HepG2 (cell line): ENCODE results near the gene IFRD1. TPM values are rescaled to one million over a fixed set of nuclear protein-coding genes. Genes with fewer than 3 reads are reported as not detected.
A peak's percentile ranks its signal among the peaks of the same experiment; 100 is the strongest.

Experiments
- ARID3A ChIP-seq: IDR thresholded peaks from 2 replicates; pipeline ENCODE4 v1.6.1; 2012; ENCODE audit warnings: low read depth, low read length, improper control_type of control experiment
- FOSL2 ChIP-seq: sonication (generic); formaldehyde crosslinking; IDR thresholded peaks from 2 replicates; pipeline ENCODE4 v1.4.0; 2020; ENCODE audit warnings: missing genetic modification reagents
- HNF4A ChIP-seq: sonication (generic); formaldehyde crosslinking; IDR thresholded peaks from 2 replicates; pipeline ENCODE4 v1.4.0; 2020; ENCODE audit warnings: missing genetic modification reagents
- MAFF ChIP-seq: IDR thresholded peaks from 2 replicates; pipeline ENCODE4 v1.6.1; 2011; ENCODE audit warnings: low read depth, low read length, improper control_type of control experiment
- MEIS1 ChIP-seq: sonication (generic); formaldehyde crosslinking; IDR thresholded peaks from 2 replicates; pipeline ENCODE4 v1.9.0; 2021; ENCODE audit warnings: mild to moderate bottlenecking, missing genetic modification reagents, moderate library complexity, borderline replicate concordance
- NFKBIZ ChIP-seq: IDR thresholded peaks from 2 replicates; pipeline ENCODE4 v1.6.1; 2018; ENCODE audit warnings: missing genetic modification reagents, missing compliant biosample characterization
- RAD21 ChIP-seq: fragments of 450-650 bp; formaldehyde crosslinking; IDR thresholded peaks from 2 replicates; pipeline ENCODE4 v1.5.0; 2020; ENCODE audit warnings: mild to moderate bottlenecking
- SALL2 ChIP-seq: sonication (generic); formaldehyde crosslinking; IDR thresholded peaks from 2 replicates; pipeline ENCODE4 v1.8.1; 2023; ENCODE audit warnings: mild to moderate bottlenecking, missing genetic modification reagents, inconsistent platforms
- SRSF1 ChIP-seq: fragments of 200-400 bp; formaldehyde crosslinking; optimal IDR thresholded peaks from 2 replicates; pipeline ENCODE3; 2017; ENCODE audit warnings: mild to moderate bottlenecking, low read depth, low read length, moderate library complexity
- TBX2 ChIP-seq: sonication (generic); formaldehyde crosslinking; IDR thresholded peaks from 2 replicates; pipeline ENCODE4 v1.5.0; 2020; ENCODE audit warnings: missing genetic modification reagents, mild to moderate bottlenecking, borderline replicate concordance
- ZBTB34 ChIP-seq: sonication (generic); formaldehyde crosslinking; IDR thresholded peaks from 2 replicates; pipeline ENCODE4 v1.8.0; 2022; ENCODE audit warnings: mild to moderate bottlenecking, missing genetic modification reagents
- ZKSCAN5 ChIP-seq: sonication (generic); formaldehyde crosslinking; IDR thresholded peaks from 2 replicates; pipeline ENCODE4 v1.5.1; 2020; ENCODE audit warnings: mild to moderate bottlenecking, missing genetic modification reagents
- ZNF142 ChIP-seq: sonication (generic); formaldehyde crosslinking; IDR thresholded peaks from 2 replicates; pipeline ENCODE4 v1.4.0; 2020; ENCODE audit warnings: missing genetic modification reagents
- ZNF383 ChIP-seq: sonication (generic); formaldehyde crosslinking; IDR thresholded peaks from 2 replicates; pipeline ENCODE4 v1.4.0; 2020; ENCODE audit warnings: missing genetic modification reagents, mild to moderate bottlenecking, borderline replicate concordance
- ZNF432 ChIP-seq: sonication (generic); formaldehyde crosslinking; IDR thresholded peaks from 2 replicates; pipeline ENCODE4 v1.5.0; 2020; ENCODE audit warnings: missing genetic modification reagents, mild to moderate bottlenecking, borderline replicate concordance
- ZNF740 ChIP-seq: sonication (generic); formaldehyde crosslinking; IDR thresholded peaks from 2 replicates; pipeline ENCODE4 v1.4.0; 2020; ENCODE audit warnings: missing genetic modification reagents
- ZNF770 ChIP-seq: sonication (generic); formaldehyde crosslinking; IDR thresholded peaks from 2 replicates; pipeline ENCODE4 v1.5.0; 2020; ENCODE audit warnings: mild to moderate bottlenecking, missing genetic modification reagents
- polyA plus RNA-seq, 8 experiments: library from polyadenylated mRNA; depleted of rRNA in 3 of 8; stranded (reverse) in 7 of 8; unstranded in 1 of 8; fragments of >200 nt; fragmentation: Illumina TruSeq in 4 of 8; extraction: Trizol in 4 of 8; gene quantifications; 2 replicates each; pipeline versions ENCODE4 v1.2.1 to v1.2.3, GENCODE V29; 2011 to 2016; ENCODE audit warnings: low read depth in 4 of 8, missing spikeins in 1 of 8, mixed read lengths in 1 of 8; ENCODE audit not compliant: insufficient read depth in 1 of 8
- total RNA-seq, 5 experiments: library from RNA; depleted of rRNA; stranded (reverse); fragments of >200 nt; fragmentation: Illumina TruSeq; extraction: Trizol; gene quantifications; 2 replicates each; pipeline ENCODE4 v1.2.3, GENCODE V29; 2016; ENCODE audit warnings: low read depth in 1 of 5

The IFRD1 gene
- total and polyA plus RNA-seq, 2 of the 13 experiments (the other 11 are each of a cell fraction or from before 2014, with no cell fraction given) = 50.9 to 55.5 TPM

GRCh38 chr7:112449353-112449752, 907 bp upstream of the IFRD1 start (continued):
- TF ChIP-seq ZNF770 (CRISPR knock-in tag) (no peak), SALL2 (CRISPR knock-in tag) (no peak), HNF4A (CRISPR knock-in tag) (peak; percentile 3; the same call in 1 of the 2 replicates), FOSL2 (CRISPR knock-in tag) (peak; percentile 94), ZNF142 (CRISPR knock-in tag) (no peak), RAD21 (CRISPR knock-in tag) (no peak), ZKSCAN5 (CRISPR knock-in tag) (no peak), SRSF1 (no peak), ARID3A (0 out of 2 replicates have a peak, but pooled peaks have one; percentile 35), MAFF (0 out of 2 replicates have a peak, but pooled peaks have one; percentile 7), MEIS1 (CRISPR knock-in tag) (no peak; the same call in 1 of the 2 replicates), TBX2 (CRISPR knock-in tag) (peak; percentile 7), ZNF432 (no peak), NFKBIZ (CRISPR knock-in tag) (no peak), ZNF740 (CRISPR knock-in tag) (no peak), ZNF383 (CRISPR knock-in tag) (no peak), ZBTB34 (no peak)
